Osteocyte (in vitro differentiated cells): ENCODE measurements around the gene PEX5L. TPM values are rescaled to one million over a fixed set of nuclear protein-coding genes. Genes with fewer than 3 reads are reported as not detected.
"Not testable (repeated sequence)": the region's sequence is repeated elsewhere in the genome, so short reads cannot be mapped to it uniquely, and the experiment has no call there.

Source experiments
- DNase-seq: peaks from one replicate; pipeline ENCODE4 v3.0.0; 2021; ENCODE audit warnings: mixed read lengths; ENCODE audit not compliant: unreplicated experiment; ENCODE audit errors: extremely low spot score
- H3K27ac Mint-ChIP-seq: one replicate; pipeline ENCODE4 v1.8.0; 2021; ENCODE audit warnings: mild to moderate bottlenecking, mixed read lengths; ENCODE audit not compliant: unreplicated experiment
- H3K27me3 Mint-ChIP-seq: one replicate; pipeline ENCODE4 v1.8.0; 2021; ENCODE audit warnings: mixed read lengths; ENCODE audit not compliant: unreplicated experiment
- H3K36me3 Mint-ChIP-seq: one replicate; pipeline ENCODE4 v1.8.0; 2021; ENCODE audit warnings: mixed read lengths; ENCODE audit not compliant: unreplicated experiment
- H3K4me1 Mint-ChIP-seq: one replicate; pipeline ENCODE4 v1.8.0; 2021; ENCODE audit warnings: mixed read lengths; ENCODE audit not compliant: unreplicated experiment
- H3K4me3 Mint-ChIP-seq: one replicate; pipeline ENCODE4 v1.8.0; 2021; ENCODE audit warnings: mild to moderate bottlenecking, moderate library complexity, mixed read lengths; ENCODE audit not compliant: unreplicated experiment
- H3K9me3 Mint-ChIP-seq: one replicate; pipeline ENCODE4 v1.8.0; 2021; ENCODE audit warnings: mixed read lengths; ENCODE audit not compliant: unreplicated experiment
- total RNA-seq: library from RNA; stranded (reverse); gene quantifications from 2 replicates; pipeline ENCODE4 v1.2.1, GENCODE V29; 2021
- TF ChIP-seq, protein P1 (sequence below): fragments of 200-600 bp; sonication (generic); IDR thresholded peaks from 2 replicates; pipeline ENCODE4 v1.5.0; 2021; ENCODE audit warnings: antibody characterized with exemption, mild to moderate bottlenecking, moderate library complexity

Gene PEX5L
- total RNA-seq, 1 donor from 2014 or later = not detected

DNA sequence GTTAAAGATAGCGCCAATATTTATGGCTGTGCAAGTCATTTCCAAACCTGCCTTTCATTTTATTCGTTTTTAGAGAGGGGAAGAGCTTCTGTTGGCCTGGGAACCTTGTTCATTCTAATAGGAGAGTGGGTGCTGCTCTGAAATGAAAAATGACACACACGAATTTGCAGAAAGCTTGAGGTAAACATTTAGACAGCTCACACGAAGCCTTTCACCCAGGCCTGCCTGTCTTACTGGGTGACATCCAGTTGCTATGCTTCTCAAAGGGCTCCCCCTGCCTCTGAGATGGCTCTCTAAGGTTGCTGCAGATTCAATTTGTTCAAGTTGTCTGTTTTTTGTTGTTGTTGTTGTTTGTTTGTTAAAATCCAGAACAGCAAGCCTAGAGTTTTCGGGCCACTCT lies 18.2 kb downstream of the PEX5L start:
- no peak for DNase-seq
- H3K9me3 Mint-ChIP-seq = no peaks in the 10 kb centered on the region
- H3K27ac Mint-ChIP-seq = no peak overlapping the region
- TF ChIP-seq, protein P1, sequence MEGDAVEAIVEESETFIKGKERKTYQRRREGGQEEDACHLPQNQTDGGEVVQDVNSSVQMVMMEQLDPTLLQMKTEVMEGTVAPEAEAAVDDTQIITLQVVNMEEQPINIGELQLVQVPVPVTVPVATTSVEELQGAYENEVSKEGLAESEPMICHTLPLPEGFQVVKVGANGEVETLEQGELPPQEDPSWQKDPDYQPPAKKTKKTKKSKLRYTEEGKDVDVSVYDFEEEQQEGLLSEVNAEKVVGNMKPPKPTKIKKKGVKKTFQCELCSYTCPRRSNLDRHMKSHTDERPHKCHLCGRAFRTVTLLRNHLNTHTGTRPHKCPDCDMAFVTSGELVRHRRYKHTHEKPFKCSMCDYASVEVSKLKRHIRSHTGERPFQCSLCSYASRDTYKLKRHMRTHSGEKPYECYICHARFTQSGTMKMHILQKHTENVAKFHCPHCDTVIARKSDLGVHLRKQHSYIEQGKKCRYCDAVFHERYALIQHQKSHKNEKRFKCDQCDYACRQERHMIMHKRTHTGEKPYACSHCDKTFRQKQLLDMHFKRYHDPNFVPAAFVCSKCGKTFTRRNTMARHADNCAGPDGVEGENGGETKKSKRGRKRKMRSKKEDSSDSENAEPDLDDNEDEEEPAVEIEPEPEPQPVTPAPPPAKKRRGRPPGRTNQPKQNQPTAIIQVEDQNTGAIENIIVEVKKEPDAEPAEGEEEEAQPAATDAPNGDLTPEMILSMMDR = no peak
- no peaks in the 10 kb centered on the region for H3K27me3 Mint-ChIP-seq
- no peak overlapping the region for H3K4me3 Mint-ChIP-seq
- H3K36me3 Mint-ChIP-seq = no peaks in the 10 kb centered on the region
- H3K4me1 Mint-ChIP-seq = no peaks in the 10 kb centered on the region

DNA sequence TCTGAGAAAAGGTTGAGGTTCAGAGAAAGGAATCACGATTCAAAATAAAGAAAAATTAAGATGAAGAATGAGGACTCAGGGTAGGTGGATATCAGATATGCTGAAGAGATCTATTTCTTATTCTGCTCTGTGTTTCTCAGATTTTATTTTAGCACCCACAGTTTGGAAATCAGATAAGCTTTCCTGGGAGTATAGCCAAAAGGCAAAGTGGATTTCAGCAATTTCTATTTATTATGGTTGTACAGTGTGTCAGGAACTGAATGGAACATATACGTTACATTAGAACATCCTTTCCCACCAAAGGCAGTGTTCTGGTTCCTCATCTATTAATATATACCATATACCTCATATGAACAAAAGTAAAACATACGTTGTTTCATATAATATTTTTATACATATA lies 18.9 kb downstream of the PEX5L start:
- Mint-ChIP-seq H3K27me3 (no peaks in the 10 kb centered on the region), H3K36me3 (no peaks in the 10 kb centered on the region), H3K9me3 (no peaks in the 10 kb centered on the region), H3K27ac (no peak overlapping the region), H3K4me3 (no peak overlapping the region), H3K4me1 (no peaks in the 10 kb centered on the region)
- no peak for DNase-seq
- TF ChIP-seq, protein P1 = no peak

DNA sequence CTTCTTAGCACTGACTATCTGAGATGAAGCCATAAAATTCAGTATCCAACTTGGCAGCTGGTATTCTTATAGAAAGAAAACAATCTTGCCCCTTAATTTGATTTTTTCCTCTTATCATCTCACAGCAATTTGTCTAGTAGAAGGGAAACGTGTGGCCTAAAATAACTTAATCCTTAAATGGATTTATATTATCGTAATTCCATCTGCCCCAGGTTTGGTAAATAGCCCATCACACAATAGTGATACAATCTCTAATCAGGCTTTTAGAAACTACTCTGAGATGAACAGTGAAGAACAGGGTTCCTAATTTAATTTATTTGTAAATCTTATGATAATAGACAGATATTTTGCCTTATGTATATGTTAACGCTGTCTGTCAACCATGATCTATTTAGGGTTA lies 24.8 kb downstream of the PEX5L start:
- Mint-ChIP-seq H3K4me3 (no peak overlapping the region), H3K9me3 (peaks cover 9% of the 10 kb centered on the region), H3K4me1 (no peaks in the 10 kb centered on the region), H3K36me3 (no peaks in the 10 kb centered on the region), H3K27ac (no peak overlapping the region), H3K27me3 (no peaks in the 10 kb centered on the region)
- DNase-seq = no peak
- TF ChIP-seq, protein P1 = no peak

DNA sequence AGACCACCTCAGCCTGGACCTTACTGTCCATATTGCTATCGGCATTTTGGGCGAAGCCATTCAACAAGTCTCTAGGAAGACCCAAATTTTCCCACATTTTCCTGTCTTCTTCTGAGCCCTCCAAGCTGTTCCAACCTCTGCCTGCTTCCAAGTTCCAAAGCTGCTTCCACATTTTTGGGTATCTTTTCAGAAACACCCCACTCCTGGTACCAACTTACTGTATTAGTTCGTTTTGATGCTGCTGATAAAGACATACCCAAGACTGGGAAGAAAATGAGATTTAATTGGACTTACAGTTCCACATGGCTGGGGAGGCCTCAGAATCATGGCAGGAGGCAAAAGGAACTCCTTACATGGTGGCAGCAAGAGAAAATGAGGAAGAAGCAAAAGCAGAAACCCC lies 28.4 kb downstream of the PEX5L start:
- not testable (repeated sequence) for H3K4me3 Mint-ChIP-seq, H3K9me3 Mint-ChIP-seq, H3K27ac Mint-ChIP-seq, DNase-seq, H3K27me3 Mint-ChIP-seq, H3K4me1 Mint-ChIP-seq, H3K36me3 Mint-ChIP-seq

DNA sequence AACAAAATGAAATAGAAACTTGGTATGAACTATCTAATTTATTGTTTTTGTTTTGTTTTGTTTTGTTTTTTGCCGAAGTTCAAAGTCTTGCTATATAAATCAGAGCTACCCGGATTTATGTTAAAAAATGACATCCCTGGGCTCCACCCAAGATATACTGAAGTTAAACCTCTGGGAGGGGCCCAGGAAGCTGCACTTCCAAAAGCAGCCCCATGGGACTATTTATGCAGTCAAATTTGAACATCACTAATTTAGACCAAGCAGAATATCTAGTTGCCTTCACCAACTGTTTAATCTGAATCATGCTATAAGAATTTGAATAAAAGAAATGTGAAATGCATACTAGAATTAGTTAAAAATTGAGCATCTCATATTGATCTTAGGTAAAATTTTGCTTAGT lies 32.2 kb downstream of the PEX5L start:
- H3K4me1 Mint-ChIP-seq = no peaks in the 10 kb centered on the region
- TF ChIP-seq, protein P1 = no peak

DNA sequence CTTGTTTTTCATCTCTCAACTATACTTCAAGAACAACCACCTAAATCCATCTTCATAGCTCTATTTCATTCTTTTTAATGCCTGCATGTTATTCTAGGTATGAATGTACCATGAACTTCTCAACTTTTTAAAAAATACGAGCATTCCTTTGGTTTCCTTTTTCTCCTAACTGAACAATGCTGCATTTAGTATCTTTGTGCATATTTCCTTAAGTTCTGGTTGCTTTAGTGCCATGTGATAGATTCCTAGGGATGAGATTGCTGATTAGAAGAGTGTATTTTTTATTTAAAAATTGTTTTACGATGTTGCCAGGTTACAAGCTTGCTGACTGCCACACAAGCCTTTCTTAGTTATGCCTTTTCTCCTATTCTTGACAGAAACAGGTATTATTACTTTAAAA lies 34.7 kb downstream of the PEX5L start:
- H3K27ac Mint-ChIP-seq = no peak overlapping the region
- no peaks in the 10 kb centered on the region for H3K36me3 Mint-ChIP-seq
- no peaks in the 10 kb centered on the region for H3K4me1 Mint-ChIP-seq
- no peak overlapping the region for H3K4me3 Mint-ChIP-seq
- TF ChIP-seq, protein P1 = no peak
- H3K9me3 Mint-ChIP-seq = no peaks in the 10 kb centered on the region
- no peaks in the 10 kb centered on the region for H3K27me3 Mint-ChIP-seq
- no peak for DNase-seq

More for the DNA sequence above, 32.2 kb downstream of the PEX5L start:
- no peak for DNase-seq
- H3K36me3 Mint-ChIP-seq = no peaks in the 10 kb centered on the region
- H3K9me3 Mint-ChIP-seq = peaks cover 9% of the 10 kb centered on the region
- no peak overlapping the region for H3K4me3 Mint-ChIP-seq
- no peaks in the 10 kb centered on the region for H3K27me3 Mint-ChIP-seq
- H3K27ac Mint-ChIP-seq = no peak overlapping the region
